IMR-90 (cell line): ENCODE results near the gene YEATS4. TPM values are rescaled to one million over a fixed set of nuclear protein-coding genes. Genes with fewer than 3 reads are reported as not detected.
A peak's percentile ranks its signal among the peaks of the same experiment; 100 is the strongest.

Experiments
- ATAC-seq: fragments of 200-7000 bp; cut with Tn5 transposase; 2 replicates; pipeline ENCODE4 v1.9.1; 2020; ENCODE audit warnings: low read depth, mild to moderate bottlenecking, moderate library complexity
- BruUV-seq: library from RNA; stranded (reverse); fragments of 400-500 nt; replicated peaks from 2 replicates; lab custom pipeline; 2021; lab: Mats Ljungman, UMichigan
- CTCF ChIA-PET: fragments of 300-600 bp; formaldehyde crosslinking; extraction: SDS; loops from one replicate; lab custom pipeline; 2021; ENCODE audit warnings: antibody characterized with exemption; lab: Yijun Ruan, JAX
- POLR2A ChIA-PET: fragments of 300-600 bp; sonication (Branson Sonifier 250); formaldehyde crosslinking; loops from one replicate; lab custom pipeline; 2022; ENCODE audit warnings: antibody characterized with exemption; ENCODE audit not compliant: unreplicated experiment; lab: Charles Lee
- DNase-seq: peaks from one replicate; pipeline ENCODE4 v3.0.0; 2013
- H2AFZ ChIP-seq: replicated peaks from 2 replicates; pipeline ENCODE3; 2013; ENCODE audit warnings: low read length, mild to moderate bottlenecking; ENCODE audit not compliant: poor library complexity
- H2AK5ac ChIP-seq: 2 replicates; pipeline ENCODE4 v1.6.1; 2013; ENCODE audit warnings: low read depth, low read length, inconsistent platforms
- H2AK9ac ChIP-seq: replicated peaks from 2 replicates; pipeline ENCODE3; 2013; ENCODE audit warnings: mild to moderate bottlenecking, low read depth, low read length, moderate library complexity; ENCODE audit not compliant: poor library complexity
- H2BK120ac ChIP-seq: 2 replicates; pipeline ENCODE4 v1.6.1; 2013; ENCODE audit warnings: low read depth, low read length, inconsistent platforms
- H2BK15ac ChIP-seq: 3 replicates; pipeline ENCODE4 v1.6.1; 2013; ENCODE audit warnings: low read depth, low read length, inconsistent platforms
- H2BK20ac ChIP-seq: 2 replicates; pipeline ENCODE4 v1.6.1; 2013; ENCODE audit warnings: low read depth, mild to moderate bottlenecking, inconsistent platforms, low read length, moderate library complexity
- H2BK5ac ChIP-seq: 2 replicates; pipeline ENCODE4 v1.6.1; 2013; ENCODE audit warnings: mild to moderate bottlenecking, low read depth, low read length, inconsistent platforms; ENCODE audit not compliant: poor library complexity, severe bottlenecking
- H3K14ac ChIP-seq: replicated peaks from 2 replicates; pipeline ENCODE4 v1.6.1; 2013; ENCODE audit warnings: low read depth, low read length, inconsistent platforms
- H3K18ac ChIP-seq: 2 replicates; pipeline ENCODE4 v1.6.1; 2013; ENCODE audit warnings: low read depth, low read length, control low read depth
- H3K23ac ChIP-seq: 2 replicates; pipeline ENCODE4 v1.6.1; 2013; ENCODE audit warnings: low read depth, low read length, inconsistent platforms
- H3K27ac ChIP-seq: 2 replicates; pipeline ENCODE4 v1.5.1; 2013; ENCODE audit warnings: mild to moderate bottlenecking, control low read depth, low read length; ENCODE audit not compliant: insufficient read depth
- H3K27me3 ChIP-seq: 2 replicates; pipeline ENCODE4 v1.6.1; 2013; ENCODE audit warnings: low read length; ENCODE audit not compliant: control insufficient read depth, insufficient read depth
- H3K36me3 ChIP-seq: 2 replicates; pipeline ENCODE4 v1.6.1; 2013; ENCODE audit warnings: low read length, mixed read lengths; ENCODE audit not compliant: control insufficient read depth, insufficient read depth
- H3K4ac ChIP-seq: 2 replicates; pipeline ENCODE4 v1.6.1; 2013; ENCODE audit warnings: low read depth, low read length, inconsistent platforms
- H3K4me1 ChIP-seq: 2 replicates; pipeline ENCODE4 v1.6.1; 2013; ENCODE audit warnings: low read length, mixed read lengths; ENCODE audit not compliant: control insufficient read depth, insufficient read depth
- H3K4me2 ChIP-seq: 2 replicates; pipeline ENCODE4 v1.6.1; 2013; ENCODE audit warnings: low read depth, mild to moderate bottlenecking, control low read depth, low read length, moderate library complexity
- H3K4me3 ChIP-seq: 2 replicates; pipeline ENCODE4 v1.5.1; 2013; ENCODE audit warnings: low read depth, mild to moderate bottlenecking, control low read depth, low read length, moderate library complexity; ENCODE audit not compliant: insufficient read depth
- H3K56ac ChIP-seq: 2 replicates; pipeline ENCODE4 v1.6.1; 2013; ENCODE audit warnings: low read length, inconsistent platforms; ENCODE audit not compliant: insufficient read depth; ENCODE audit errors: extremely low read depth
- H3K79me1 ChIP-seq, 2 experiments: 2 replicates each; pipeline ENCODE4 v1.6.1; 2013; ENCODE audit warnings: low read length in 2 of 2, inconsistent platforms in 1 of 2, low read depth in 1 of 2
- H3K9ac ChIP-seq: 2 replicates; pipeline ENCODE4 v1.6.1; 2013; ENCODE audit warnings: low read depth, low read length, control low read depth
- H3K9me1 ChIP-seq: 2 replicates; pipeline ENCODE4 v1.6.1; 2013; ENCODE audit warnings: low read length, inconsistent platforms; ENCODE audit not compliant: insufficient read depth
- H3K9me3 ChIP-seq: 2 replicates; pipeline ENCODE4 v1.6.1; 2013; ENCODE audit warnings: low read length; ENCODE audit not compliant: control insufficient read depth, insufficient read depth
- H4K20me1 ChIP-seq: 2 replicates; pipeline ENCODE4 v1.6.1; 2013; ENCODE audit warnings: low read length, inconsistent platforms; ENCODE audit not compliant: insufficient read depth
- H4K5ac ChIP-seq: 2 replicates; pipeline ENCODE4 v1.6.1; 2013; ENCODE audit warnings: mild to moderate bottlenecking, low read depth, low read length, control low read depth
- H4K8ac ChIP-seq, 2 experiments: 2 replicates each; pipeline ENCODE4 v1.6.1; 2013; ENCODE audit warnings: low read depth in 2 of 2, low read length in 2 of 2, control low read depth in 1 of 2, inconsistent platforms in 1 of 2
- H4K91ac ChIP-seq: 2 replicates; pipeline ENCODE4 v1.6.1; 2013; ENCODE audit warnings: low read depth, low read length, inconsistent platforms; ENCODE audit not compliant: insufficient read depth
- BHLHE40 ChIP-seq: fragments of 150-350 bp; IDR thresholded peaks from 2 replicates; pipeline ENCODE4 v1.6.1; 2016; ENCODE audit warnings: mild to moderate bottlenecking, low read depth, low read length
- CEBPB ChIP-seq: IDR thresholded peaks from 2 replicates; pipeline ENCODE4 v1.6.1; 2012; ENCODE audit warnings: low read depth, low read length, improper control_type of control experiment
- ELK1 ChIP-seq: fragments of 150-350 bp; IDR thresholded peaks from 2 replicates; pipeline ENCODE4 v1.6.1; 2016; ENCODE audit warnings: low read depth, mild to moderate bottlenecking, low read length, moderate library complexity, borderline replicate concordance
- MXI1 ChIP-seq: IDR thresholded peaks from 2 replicates; pipeline ENCODE4 v1.6.1; 2012; ENCODE audit warnings: low read depth, mild to moderate bottlenecking, low read length, moderate library complexity, borderline replicate concordance
- POLR2A ChIP-seq: IDR thresholded peaks from 2 replicates; pipeline ENCODE4 v1.6.1; 2012; ENCODE audit warnings: mild to moderate bottlenecking, low read depth, low read length
- USF2 ChIP-seq: fragments of 150-350 bp; IDR thresholded peaks from 2 replicates; pipeline ENCODE4 v1.6.1; 2017; ENCODE audit warnings: mild to moderate bottlenecking, antibody characterized with exemption, low read length, low read depth
- WGBS, 2 experiments: methylation state at CpG; one replicate each; pipeline versions ENCODE4 v1.1.5 to v1.1.7; 2013; ENCODE audit warnings: missing lambda C conversion rate in 2 of 2; ENCODE audit not compliant: insufficient read length in 1 of 2; ENCODE audit errors: extremely low coverage in 2 of 2; 5-methylcytosine and 5-hydroxymethylcytosine counted together
- dilution Hi-C: fragments of 300-500 bp; cut with HindIII; formaldehyde crosslinking; loops from one replicate; pipeline ENCODE4 v1.14.3; 2018; ENCODE audit warnings: low sequenced_read_pairs; ENCODE audit not compliant: unreplicated experiment
- in situ Hi-C: fragments of 300-500 bp; cut with MboI; formaldehyde crosslinking; loops from 3 replicates; pipeline ENCODE4 v1.14.3; 2019; ENCODE audit warnings: low sequenced_read_pairs, inconsistent platforms, mixed read lengths
- intact Hi-C: fragments of 100-400 bp; cut with micrococcal nuclease; formaldehyde crosslinking; loops from 2 replicates; pipeline ENCODE4 v1.10.0; 2022
- polyA plus RNA-seq, 3 experiments: library from polyadenylated mRNA; depleted of rRNA; stranded (reverse); fragments of >200 nt; gene quantifications; 2 replicates each; pipeline ENCODE4 v1.2.3, GENCODE V29; 2012; ENCODE audit warnings: low replicate concordance in 1 of 3
- total RNA-seq: library from RNA; depleted of rRNA; stranded (reverse); fragments of >200 nt; gene quantifications from 2 replicates; pipeline ENCODE4 v1.2.3, GENCODE V29; 2012

YEATS4 gene
- total and polyA plus RNA-seq, 2 of the 4 experiments (the other 2 are of a cell fraction) = 6.9 to 15.1 TPM

DNA sequence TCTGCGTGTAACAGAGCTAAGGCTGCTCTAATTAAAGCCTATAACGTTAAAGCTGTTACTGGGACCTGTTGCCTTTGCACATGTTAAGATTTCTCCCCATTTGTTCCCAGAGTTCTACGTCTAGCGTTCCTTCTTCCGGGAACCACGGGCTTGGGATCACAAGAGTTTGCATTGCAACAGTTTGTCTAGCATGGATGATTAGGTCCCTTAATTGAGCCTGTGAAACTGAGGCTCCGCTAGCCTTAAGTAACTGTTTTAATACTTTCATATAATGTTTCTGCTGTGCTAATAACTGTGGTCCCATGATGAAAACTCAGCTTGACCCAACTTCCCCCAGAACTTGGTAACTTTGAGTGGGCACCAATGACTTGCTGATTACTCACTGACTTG is 28.0 kb upstream of the YEATS4 start:
- dilution Hi-C loops (no loop called here), intact Hi-C loops (no loop called here), in situ Hi-C loops (loop anchor here (25.0 kb wide), 1 partner anchor 406 kb away; the partner anchor contains the start of gene RAB3IP)
- H3K56ac ChIP-seq = no peak overlapping the region
- no peak overlapping the region for H3K18ac ChIP-seq
- H4K20me1 ChIP-seq = no peaks in the 10 kb centered on the region
- peak overlapping the region; percentile 89 for H3K4me2 ChIP-seq
- H2AK9ac ChIP-seq = no peak overlapping the region
- no peak overlapping the region for H3K9ac ChIP-seq
- H4K91ac ChIP-seq = no peak overlapping the region
- BruUV-seq = no TSS peak
- peak overlapping the region; percentile 63 for H2AFZ ChIP-seq
- H3K79me1 ChIP-seq = no peaks in the 10 kb centered on the region
- no peak overlapping the region for H2BK5ac ChIP-seq
- H3K27me3 ChIP-seq = peaks cover 32% of the 10 kb centered on the region
- no peak overlapping the region for H3K23ac ChIP-seq
- no peak overlapping the region for H2BK15ac ChIP-seq
- ChIA-PET CTCF (interaction anchor here (0.6 kb wide), 1 partner anchor 248 kb away, joined by 3 read pairs; no protein-coding TSS in a partner anchor), POLR2A (no interaction called here)
- H2BK120ac ChIP-seq = no peak overlapping the region
- H4K5ac ChIP-seq = no peak overlapping the region
- no peak for DNase-seq
- TF ChIP-seq POLR2A (no peak), CEBPB (no peak), ELK1 (no peak), MXI1 (no peak), BHLHE40 (no peak), USF2 (no peak)
- no peak overlapping the region for H2BK20ac ChIP-seq
- H3K9me1 ChIP-seq = no peaks in the 10 kb centered on the region
- no peak overlapping the region for H2AK5ac ChIP-seq
- ATAC-seq = no peak
- 0 out of 2 replicates have a peak, but pooled peaks cover 2% of the 10 kb centered on the region for H3K4me1 ChIP-seq
- H3K4ac ChIP-seq = no peak overlapping the region
- no peak overlapping the region for H4K8ac ChIP-seq
- 15% methylated on average over 5 of the region's 7 CpGs; no CpG with 5 or more reads in 1 of the 2 experiments for WGBS, 2 experiments
- peak overlapping the region; percentile 4; the same call in 1 of the 2 replicates for H3K4me3 ChIP-seq
- no peak overlapping the region for H3K27ac ChIP-seq
- H3K36me3 ChIP-seq = no peaks in the 10 kb centered on the region
- H3K9me3 ChIP-seq = no peaks in the 10 kb centered on the region
- no peak overlapping the region for H3K14ac ChIP-seq
